Omental fat pad (tissue), 4 donors: Measurements from ENCODE around the gene SEBOX. TPM values are rescaled to one million over a fixed set of nuclear protein-coding genes. Genes with fewer than 3 reads are reported as not detected.

Experiments
- ATAC-seq: fragments of 150-250 bp; one replicate; pipeline ENCODE4 v1.9.1; 2016; ENCODE audit warnings: mild to moderate bottlenecking, moderate library complexity; ENCODE audit not compliant: low FRiP score
- DNase-seq: peaks from one replicate; pipeline ENCODE4 v3.0.0-alpha.2; 2019; ENCODE audit warnings: low spot score
- total RNA-seq, 4 donors: library from RNA; depleted of rRNA; stranded (reverse); fragments of >200 nt; gene quantifications; one replicate each; pipeline ENCODE4 v1.1.0, GENCODE V29; 2016
- TF ChIP-seq, protein P1 (sequence below), 3 donors: fragments of 450-650 bp; IDR thresholded peaks; one replicate each; pipeline ENCODE4 v1.5.1; 2016 to 2017; ENCODE audit warnings: antibody characterized with exemption in 3 of 3, mild to moderate bottlenecking in 3 of 3, moderate library complexity in 2 of 3

SEBOX gene
- total RNA-seq, 4 donors from 2014 or later = not detected

DNA sequence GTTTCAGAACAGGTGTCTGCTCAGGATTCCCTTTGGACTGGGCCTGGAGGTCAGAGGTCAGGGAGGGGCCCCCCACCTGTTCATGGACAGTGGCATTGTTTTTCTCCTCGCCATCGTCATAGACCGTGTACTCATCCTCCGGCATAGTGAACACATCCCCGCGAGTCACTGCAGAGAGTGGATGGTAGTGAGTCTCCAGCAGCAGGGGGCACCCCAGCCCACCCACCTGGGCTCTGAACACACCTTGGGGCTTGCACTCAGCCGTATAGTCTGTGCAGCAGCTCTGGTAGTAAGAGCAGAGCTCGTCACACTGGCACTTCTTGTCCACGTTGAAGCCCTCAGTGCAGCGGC is 4.7 kb upstream of the SEBOX start:
- TF ChIP-seq, protein P1, sequence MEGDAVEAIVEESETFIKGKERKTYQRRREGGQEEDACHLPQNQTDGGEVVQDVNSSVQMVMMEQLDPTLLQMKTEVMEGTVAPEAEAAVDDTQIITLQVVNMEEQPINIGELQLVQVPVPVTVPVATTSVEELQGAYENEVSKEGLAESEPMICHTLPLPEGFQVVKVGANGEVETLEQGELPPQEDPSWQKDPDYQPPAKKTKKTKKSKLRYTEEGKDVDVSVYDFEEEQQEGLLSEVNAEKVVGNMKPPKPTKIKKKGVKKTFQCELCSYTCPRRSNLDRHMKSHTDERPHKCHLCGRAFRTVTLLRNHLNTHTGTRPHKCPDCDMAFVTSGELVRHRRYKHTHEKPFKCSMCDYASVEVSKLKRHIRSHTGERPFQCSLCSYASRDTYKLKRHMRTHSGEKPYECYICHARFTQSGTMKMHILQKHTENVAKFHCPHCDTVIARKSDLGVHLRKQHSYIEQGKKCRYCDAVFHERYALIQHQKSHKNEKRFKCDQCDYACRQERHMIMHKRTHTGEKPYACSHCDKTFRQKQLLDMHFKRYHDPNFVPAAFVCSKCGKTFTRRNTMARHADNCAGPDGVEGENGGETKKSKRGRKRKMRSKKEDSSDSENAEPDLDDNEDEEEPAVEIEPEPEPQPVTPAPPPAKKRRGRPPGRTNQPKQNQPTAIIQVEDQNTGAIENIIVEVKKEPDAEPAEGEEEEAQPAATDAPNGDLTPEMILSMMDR (IDR thresholded peaks at IDR 0.05) = no peak
- no peak for DNase-seq
- no peak for ATAC-seq

DNA sequence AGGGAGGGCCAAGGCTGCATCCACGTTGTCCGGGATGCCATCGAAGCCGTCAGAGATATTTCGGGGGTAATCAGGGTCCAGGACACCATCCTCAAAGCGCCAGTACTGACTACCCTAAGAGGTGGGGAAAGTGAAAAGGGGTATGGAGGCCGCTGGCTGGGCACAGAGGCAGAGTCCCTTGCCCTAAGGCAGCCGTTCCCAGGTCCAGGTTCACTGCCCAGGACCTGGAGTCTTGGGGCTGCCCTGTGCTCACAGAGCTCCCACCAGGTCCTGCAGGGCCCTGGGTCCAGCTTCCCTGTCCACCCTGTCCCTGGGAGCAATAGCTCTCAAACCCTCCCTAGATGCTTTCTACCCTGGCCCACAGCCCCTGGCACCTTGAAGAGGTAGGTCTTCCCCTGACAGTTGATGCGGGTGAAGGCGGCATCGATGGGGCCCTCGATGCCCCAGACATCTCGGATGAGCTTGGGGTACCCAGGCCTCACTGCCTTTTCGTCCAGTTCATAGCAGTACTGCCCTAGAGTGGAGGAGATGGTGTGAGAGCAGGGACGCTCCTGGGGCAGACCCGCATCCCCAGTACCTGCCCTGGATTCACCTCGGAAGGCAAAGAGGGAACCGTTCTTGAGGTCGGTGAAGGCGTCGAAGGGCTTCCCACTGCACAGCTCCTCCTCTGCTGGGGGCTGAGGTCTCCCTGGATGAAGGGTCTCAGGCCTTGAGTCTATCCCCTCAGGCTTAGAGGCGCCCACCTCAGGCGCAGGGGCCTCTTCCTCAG is 4.1 kb upstream of the SEBOX start:
- DNase-seq = no peak
- ATAC-seq = no peak
- TF ChIP-seq, protein P1 (IDR thresholded peaks at IDR 0.05) = no peak

DNA sequence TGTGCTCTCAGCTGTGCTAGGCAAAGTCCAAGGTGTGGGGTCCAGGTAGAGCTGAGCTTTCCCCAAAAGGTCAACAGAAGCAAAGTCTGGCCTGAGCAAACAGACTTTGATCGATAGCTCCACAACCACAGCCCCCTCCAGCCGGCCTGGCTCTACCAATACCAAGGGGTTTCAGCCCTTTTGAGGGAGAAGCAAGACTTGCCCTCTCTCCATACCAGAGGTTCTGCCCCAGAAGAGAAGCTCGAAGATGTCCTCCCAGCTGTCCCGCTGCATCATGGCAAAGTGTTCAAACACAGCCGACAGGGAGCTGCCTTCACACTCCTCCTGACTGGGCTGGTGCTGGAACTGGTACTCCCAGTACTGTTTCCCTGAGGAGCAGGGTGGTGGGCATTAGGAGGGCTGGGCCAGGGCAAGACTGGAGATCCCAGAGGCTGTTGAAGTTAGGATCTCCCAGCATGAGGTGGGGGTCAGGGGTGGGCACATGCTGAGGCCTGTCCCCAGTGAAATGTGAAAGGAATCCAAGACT is 3.4 kb upstream of the SEBOX start:
- TF ChIP-seq, protein P1 (IDR thresholded peaks at IDR 0.05) = no peak
- no peak for DNase-seq
- no peak for ATAC-seq

DNA sequence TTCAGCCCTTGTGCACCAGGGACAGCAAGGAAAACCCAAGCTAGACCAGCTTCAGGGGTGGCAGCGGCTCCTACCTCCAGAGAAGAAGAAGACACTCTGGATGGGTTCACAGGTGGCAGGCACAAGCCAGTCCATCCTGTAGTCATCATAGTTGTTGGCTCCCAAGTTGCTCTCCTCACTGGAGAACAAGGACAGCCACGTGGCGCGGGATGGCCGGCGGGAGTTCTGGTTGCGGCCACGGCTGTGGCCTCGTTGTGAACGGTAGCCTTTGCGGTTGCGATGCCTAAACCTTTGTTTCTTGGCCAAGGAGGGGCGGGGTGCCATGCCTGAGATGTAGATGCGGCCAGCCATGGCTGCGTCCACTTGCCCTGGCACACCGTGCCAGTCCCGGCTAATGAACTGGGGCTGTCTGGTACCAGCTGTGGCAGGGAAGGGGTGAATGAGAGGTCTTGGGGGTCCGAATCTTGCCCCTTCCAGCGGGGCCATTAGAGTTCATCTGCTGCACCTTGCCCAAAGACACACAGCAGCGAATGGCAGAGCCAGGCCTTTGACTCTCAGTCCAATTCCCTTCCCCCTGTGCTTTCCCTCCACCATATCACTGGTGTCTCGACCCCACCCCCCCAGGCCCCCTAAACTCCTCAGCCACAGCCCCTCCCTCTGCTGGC is 2.8 kb upstream of the SEBOX start:
- DNase-seq (no peak), ATAC-seq (no peak)
- TF ChIP-seq, protein P1 (IDR thresholded peaks at IDR 0.05) = no peak

DNA sequence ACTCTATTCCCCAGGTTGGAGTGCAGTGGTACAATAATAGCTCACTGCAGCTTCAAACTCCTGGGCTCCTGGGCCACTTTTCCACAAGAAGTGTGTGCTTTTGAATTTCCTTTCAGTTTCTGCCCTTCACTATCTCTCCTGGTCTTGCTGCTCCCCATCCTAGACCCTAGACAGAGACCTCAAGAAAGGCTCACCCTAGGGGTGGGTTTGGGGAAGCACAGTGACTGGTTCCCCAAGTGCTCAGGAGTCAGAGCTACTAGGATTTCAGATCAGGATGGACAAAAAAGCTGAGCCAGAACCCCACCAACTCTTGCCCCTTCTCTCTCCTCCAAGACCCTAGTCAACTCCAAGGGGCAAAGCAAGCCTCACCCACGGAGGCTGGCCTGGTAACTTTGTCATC is 1.6 kb upstream of the SEBOX start:
- ATAC-seq = no peak
- TF ChIP-seq, protein P1 (IDR thresholded peaks at IDR 0.05) = no peak
- no peak for DNase-seq

DNA sequence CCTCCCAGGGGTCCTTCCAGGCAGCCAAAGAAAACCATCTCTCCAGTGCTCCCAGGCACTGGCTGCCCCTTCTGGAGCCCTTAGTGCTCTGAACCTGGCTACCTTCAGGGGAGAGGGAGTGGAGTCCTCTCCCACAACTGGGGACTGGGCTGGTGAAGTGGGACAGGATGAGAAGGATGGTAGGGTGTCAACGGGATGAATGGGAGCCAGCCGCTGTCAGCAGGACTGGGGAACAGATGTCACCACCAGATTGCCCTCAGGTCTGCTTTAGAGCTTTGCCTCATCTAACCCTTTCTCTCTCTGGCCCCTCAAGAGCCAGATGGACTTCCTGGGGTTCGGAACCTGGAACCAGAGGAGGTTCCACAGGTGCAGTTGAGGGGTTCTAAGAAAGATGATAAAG is 488 bp upstream of the SEBOX start:
- TF ChIP-seq, protein P1 (IDR thresholded peaks at IDR 0.05) = no peak
- ATAC-seq (no peak), DNase-seq (no peak)
